Trophoblast cell (in vitro differentiated cells and primary cell): ENCODE data around the gene HDAC9.

Source experiments
- DNase-seq, 2 donors: peaks; one replicate each; pipeline ENCODE4 v3.0.0-alpha.2; 2016
- H2AFZ ChIP-seq: 2 replicates; pipeline ENCODE4 v1.6.1; 2013; ENCODE audit warnings: low read length, moderate library complexity, mild to moderate bottlenecking; ENCODE audit not compliant: insufficient read depth, poor library complexity
- H2AK5ac ChIP-seq: 2 replicates; pipeline ENCODE4 v1.6.1; 2013; ENCODE audit warnings: mild to moderate bottlenecking, low read length
- H2BK120ac ChIP-seq: 2 replicates; pipeline ENCODE4 v1.6.1; 2013; ENCODE audit warnings: low read length, mild to moderate bottlenecking, moderate library complexity; ENCODE audit not compliant: insufficient read depth, poor library complexity
- H2BK12ac ChIP-seq: 2 replicates; pipeline ENCODE4 v1.6.1; 2013; ENCODE audit warnings: mild to moderate bottlenecking, low read length, moderate library complexity
- H2BK5ac ChIP-seq: 2 replicates; pipeline ENCODE4 v1.6.1; 2013; ENCODE audit warnings: low read length, low read depth, moderate library complexity, mild to moderate bottlenecking; ENCODE audit not compliant: poor library complexity
- H3K14ac ChIP-seq: 2 replicates; pipeline ENCODE4 v1.6.1; 2013; ENCODE audit warnings: mild to moderate bottlenecking, low read length
- H3K18ac ChIP-seq: 2 replicates; pipeline ENCODE4 v1.6.1; 2013; ENCODE audit warnings: mild to moderate bottlenecking, low read length
- H3K23ac ChIP-seq: 2 replicates; pipeline ENCODE4 v1.6.1; 2013; ENCODE audit warnings: low read length
- H3K27ac ChIP-seq: 2 replicates; pipeline ENCODE4 v1.5.1; 2013; ENCODE audit warnings: low read depth, mild to moderate bottlenecking, inconsistent platforms, low read length, moderate library complexity
- H3K27me3 ChIP-seq: 2 replicates; pipeline ENCODE4 v1.6.1; 2013; ENCODE audit warnings: inconsistent platforms, mild to moderate bottlenecking, low read length, moderate library complexity; ENCODE audit not compliant: insufficient read depth
- H3K36me3 ChIP-seq, 2 experiments: 1 replicate in 1 of 2; 2 replicates in 1 of 2; pipeline ENCODE4 v1.6.1; 2013; ENCODE audit warnings: low read length in 2 of 2, mild to moderate bottlenecking in 2 of 2, moderate library complexity in 1 of 2; ENCODE audit not compliant: insufficient read depth in 2 of 2, control insufficient read depth in 1 of 2
- H3K4ac ChIP-seq: 2 replicates; pipeline ENCODE4 v1.6.1; 2013; ENCODE audit warnings: low read depth, mild to moderate bottlenecking, low read length, moderate library complexity
- H3K4me1 ChIP-seq, 2 experiments: 1 replicate in 1 of 2; 2 replicates in 1 of 2; pipeline ENCODE4 v1.6.1; 2013; ENCODE audit warnings: low read length in 2 of 2, mild to moderate bottlenecking in 2 of 2, moderate library complexity in 1 of 2; ENCODE audit not compliant: insufficient read depth in 2 of 2, control insufficient read depth in 1 of 2
- H3K4me2 ChIP-seq: 2 replicates; pipeline ENCODE4 v1.6.1; 2013; ENCODE audit warnings: inconsistent platforms, mild to moderate bottlenecking, low read length, moderate library complexity
- H3K4me3 ChIP-seq: 2 replicates; pipeline ENCODE4 v1.5.1; 2013; ENCODE audit warnings: mild to moderate bottlenecking, low read depth, low read length, inconsistent platforms
- H3K79me1 ChIP-seq: one replicate; pipeline ENCODE4 v1.6.1; 2013; ENCODE audit warnings: low read length
- H3K79me2 ChIP-seq: 2 replicates; pipeline ENCODE4 v1.6.1; 2013; ENCODE audit warnings: low read length, mild to moderate bottlenecking; ENCODE audit not compliant: control insufficient read depth, insufficient read depth, poor library complexity
- H3K9ac ChIP-seq: 2 replicates; pipeline ENCODE4 v1.6.1; 2013; ENCODE audit warnings: mild to moderate bottlenecking, low read length
- H3K9me3 ChIP-seq: 2 replicates; pipeline ENCODE4 v1.6.1; 2013; ENCODE audit warnings: low read depth, mild to moderate bottlenecking, control low read depth, inconsistent platforms, low read length; ENCODE audit not compliant: insufficient read depth
- H4K12ac ChIP-seq: 2 replicates; pipeline ENCODE4 v1.6.1; 2013; ENCODE audit warnings: low read depth, mild to moderate bottlenecking, low read length, moderate library complexity
- H4K8ac ChIP-seq: 2 replicates; pipeline ENCODE4 v1.6.1; 2013; ENCODE audit warnings: low read depth, mild to moderate bottlenecking, low read length, moderate library complexity
- H4K91ac ChIP-seq: one replicate; pipeline ENCODE4 v1.6.1; 2013; ENCODE audit warnings: low read depth, mild to moderate bottlenecking, low read length, moderate library complexity
- WGBS: extraction: QIAGEN DNeasy Blood & Tissue Kit; methylation state at CpG from one replicate; pipeline ENCODE4 v1.1.7; 2013; ENCODE audit warnings: missing lambda C conversion rate; ENCODE audit not compliant: insufficient read length, insufficient coverage; ENCODE audit errors: extremely low coverage; 5-methylcytosine and 5-hydroxymethylcytosine counted together

The HDAC9 gene

DNA sequence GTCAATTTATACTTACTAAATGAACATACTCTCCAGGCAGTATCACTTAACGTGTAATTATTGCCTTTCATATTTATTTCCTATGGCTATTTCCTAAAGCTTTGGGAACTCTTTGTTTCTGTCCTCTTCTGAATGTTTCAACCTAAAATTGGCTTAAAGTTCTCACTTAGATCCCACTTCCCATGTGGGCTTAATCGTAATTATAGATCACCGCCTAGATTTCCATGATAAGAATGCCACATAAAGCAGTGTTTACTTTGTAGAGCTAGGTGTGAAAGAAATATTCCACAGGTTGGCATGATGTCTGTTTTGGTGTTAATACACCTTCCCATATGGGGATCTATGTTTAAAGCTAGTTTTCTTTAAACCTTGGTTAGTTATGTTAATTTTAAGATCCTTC lies 1.5 kb downstream of the HDAC9 start:
- no peaks in the 10 kb centered on the region for H3K79me2 ChIP-seq
- no peak overlapping the region for H2AFZ ChIP-seq
- H3K9ac ChIP-seq, result no peak overlapping the region
- no peak for DNase-seq
- no peak overlapping the region for H4K12ac ChIP-seq
- no peak overlapping the region for H4K8ac ChIP-seq
- H3K23ac ChIP-seq, result no peak overlapping the region
- H3K36me3 ChIP-seq, result no peaks in the 10 kb centered on the region
- no peak overlapping the region for H4K91ac ChIP-seq
- H3K4ac ChIP-seq, result no peak overlapping the region
- no peak overlapping the region for H3K18ac ChIP-seq
- WGBS, result no CpG with 5 or more reads among the region's 3 CpGs
- no peak overlapping the region for H2AK5ac ChIP-seq
- no peak overlapping the region for H2BK5ac ChIP-seq
- no peak overlapping the region for H3K4me2 ChIP-seq
- no peak overlapping the region for H3K14ac ChIP-seq
- H2BK12ac ChIP-seq, result no peak overlapping the region
- H3K79me1 ChIP-seq, result no peaks in the 10 kb centered on the region
- no peak overlapping the region for H3K27ac ChIP-seq
- no peak overlapping the region for H2BK120ac ChIP-seq
- peaks cover 0 to 3% of the 10 kb centered on the region in 2 experiments for H3K4me1 ChIP-seq
- no peaks in the 10 kb centered on the region for H3K27me3 ChIP-seq
- H3K4me3 ChIP-seq, result no peak overlapping the region
- H3K9me3 ChIP-seq, result no peaks in the 10 kb centered on the region

DNA sequence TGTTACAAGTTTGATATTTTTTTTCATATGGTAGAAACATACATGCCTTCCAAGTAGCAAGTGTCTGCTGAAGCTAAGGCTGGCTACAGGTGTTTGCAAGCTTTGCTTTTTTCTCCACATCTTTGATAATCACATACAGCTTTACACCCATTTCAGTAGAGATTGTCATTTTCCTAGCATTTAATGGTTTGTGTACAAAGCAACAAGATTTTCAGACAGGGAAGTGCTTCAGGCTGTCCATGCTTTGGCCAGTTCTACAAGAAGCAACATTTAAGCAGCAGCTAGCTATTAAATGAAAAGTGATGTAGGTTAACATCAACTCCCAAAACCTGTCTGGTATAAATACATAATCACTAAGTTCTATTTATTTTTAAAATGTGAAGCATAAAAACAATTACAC lies 2.3 kb downstream of the HDAC9 start:
- Histone ChIP-seq H3K79me2 (no peaks in the 10 kb centered on the region), H3K27ac (no peak overlapping the region), H2AK5ac (no peak overlapping the region), H3K4me3 (no peak overlapping the region), H3K9ac (no peak overlapping the region), H3K79me1 (no peaks in the 10 kb centered on the region), H2BK5ac (no peak overlapping the region), H4K8ac (no peak overlapping the region), H3K14ac (no peak overlapping the region), H3K4me2 (no peak overlapping the region), H2AFZ (no peak overlapping the region), H3K27me3 (no peaks in the 10 kb centered on the region), H2BK12ac (no peak overlapping the region), H3K4ac (no peak overlapping the region), H3K18ac (no peak overlapping the region), H4K12ac (no peak overlapping the region), H3K4me1 (peaks cover 0 to 3% of the 10 kb centered on the region in 2 experiments), H3K9me3 (no peaks in the 10 kb centered on the region), H4K91ac (no peak overlapping the region), H3K36me3 (no peaks in the 10 kb centered on the region), H2BK120ac (no peak overlapping the region), H3K23ac (no peak overlapping the region)
- DNase-seq, result no peak

DNA sequence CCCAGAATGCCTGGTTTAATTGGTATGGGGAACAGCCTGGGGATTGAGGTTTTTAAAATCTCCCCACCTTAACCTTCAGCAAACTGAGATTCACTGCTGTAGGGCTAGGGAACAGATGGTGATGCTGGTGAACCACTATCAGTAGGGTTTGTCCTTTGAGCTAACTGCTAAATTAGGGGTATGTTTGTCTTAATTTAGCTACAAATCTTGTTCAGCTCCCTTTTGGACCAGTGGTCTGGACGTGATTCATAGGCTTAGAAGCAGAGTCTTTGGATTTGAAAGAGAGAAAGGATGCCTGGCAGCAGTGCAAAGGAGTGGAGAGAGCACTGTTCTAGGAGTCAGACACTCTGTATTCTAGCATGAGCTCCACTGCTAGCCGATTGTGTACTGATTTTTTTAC lies 2.8 kb downstream of the HDAC9 start:
- DNase-seq, result no peak
- no peak overlapping the region for H3K9ac ChIP-seq
- H2BK120ac ChIP-seq, result no peak overlapping the region
- H3K4ac ChIP-seq, result no peak overlapping the region
- H2AK5ac ChIP-seq, result no peak overlapping the region
- H3K4me2 ChIP-seq, result no peak overlapping the region
- no peaks in the 10 kb centered on the region for H3K79me1 ChIP-seq
- no peak overlapping the region for H2AFZ ChIP-seq
- no peak overlapping the region for H2BK12ac ChIP-seq
- H3K4me1 ChIP-seq, result peaks cover 0 to 3% of the 10 kb centered on the region in 2 experiments
- H3K4me3 ChIP-seq, result no peak overlapping the region
- H3K23ac ChIP-seq, result no peak overlapping the region
- no peaks in the 10 kb centered on the region for H3K36me3 ChIP-seq
- H4K12ac ChIP-seq, result no peak overlapping the region
- H3K14ac ChIP-seq, result no peak overlapping the region
- no peak overlapping the region for H4K91ac ChIP-seq
- no peak overlapping the region for H2BK5ac ChIP-seq
- no peak overlapping the region for H3K27ac ChIP-seq
- no peaks in the 10 kb centered on the region for H3K27me3 ChIP-seq
- no peak overlapping the region for H3K18ac ChIP-seq
- no peak overlapping the region for H4K8ac ChIP-seq
- H3K9me3 ChIP-seq, result no peaks in the 10 kb centered on the region
- no CpG with 5 or more reads among the region's 2 CpGs for WGBS
- no peaks in the 10 kb centered on the region for H3K79me2 ChIP-seq

DNA sequence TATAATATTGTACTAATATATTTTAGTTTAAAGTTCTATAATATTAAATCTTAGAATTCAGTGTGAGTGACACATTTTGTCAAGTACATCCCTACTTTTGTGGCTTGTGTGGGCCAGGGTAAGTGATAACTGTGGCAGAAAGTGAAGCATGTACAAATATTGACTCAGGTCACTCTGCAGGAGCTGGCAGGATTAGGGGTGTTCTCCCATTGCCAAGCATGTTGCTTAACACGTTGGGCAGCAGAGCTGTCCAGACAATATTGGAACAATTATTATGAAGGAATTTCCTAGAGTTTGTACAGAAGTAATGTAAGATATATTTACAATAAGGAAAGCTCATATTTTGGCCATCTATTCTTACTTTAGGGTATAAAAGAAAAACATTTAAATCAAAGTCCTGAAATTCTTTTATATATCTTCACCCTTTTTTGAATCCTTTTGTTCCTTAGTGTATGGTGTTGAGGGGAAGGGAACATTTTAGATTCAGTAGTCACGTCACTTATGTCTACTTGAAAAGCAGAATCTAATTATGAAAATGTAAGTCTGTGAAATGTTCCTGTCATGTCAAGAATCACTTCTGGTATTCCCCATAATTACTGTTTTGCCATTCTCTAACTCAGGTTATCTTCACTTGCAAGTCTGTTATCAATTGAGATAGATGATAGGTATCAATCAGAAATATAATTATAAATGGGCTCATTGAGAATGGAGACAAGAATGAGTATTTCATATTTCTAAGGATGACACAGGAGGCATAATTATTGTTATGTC lies 4.0 kb downstream of the HDAC9 start:
- no peak overlapping the region for H3K4ac ChIP-seq
- H3K4me3 ChIP-seq, result no peak overlapping the region
- no peak overlapping the region for H3K18ac ChIP-seq
- H2BK12ac ChIP-seq, result no peak overlapping the region
- H3K4me2 ChIP-seq, result no peak overlapping the region
- H4K12ac ChIP-seq, result no peak overlapping the region
- H2AK5ac ChIP-seq, result no peak overlapping the region
- no peaks in the 10 kb centered on the region for H3K9me3 ChIP-seq
- no CpG with 5 or more reads among the region's 2 CpGs for WGBS
- H3K14ac ChIP-seq, result no peak overlapping the region
- no peak overlapping the region for H4K8ac ChIP-seq
- no peaks in the 10 kb centered on the region for H3K79me1 ChIP-seq
- no peak overlapping the region for H3K9ac ChIP-seq
- peaks cover 0 to 3% of the 10 kb centered on the region in 2 experiments for H3K4me1 ChIP-seq
- no peaks in the 10 kb centered on the region for H3K79me2 ChIP-seq
- H2BK5ac ChIP-seq, result no peak overlapping the region
- no peak overlapping the region for H3K27ac ChIP-seq
- H3K23ac ChIP-seq, result no peak overlapping the region
- no peak for DNase-seq
- H3K36me3 ChIP-seq, result no peaks in the 10 kb centered on the region
- no peak overlapping the region for H2BK120ac ChIP-seq
- H2AFZ ChIP-seq, result no peak overlapping the region
- H3K27me3 ChIP-seq, result no peaks in the 10 kb centered on the region
- no peak overlapping the region for H4K91ac ChIP-seq
